BJ (cell line): ENCODE measurements around the gene CACNA2D3. TPM values are rescaled to one million over a fixed set of nuclear protein-coding genes. Genes with fewer than 3 reads are reported as not detected.

Source experiments
- CTCF ChIA-PET: fragments of 350-600 bp; formaldehyde crosslinking; extraction: SDS; loops from one replicate; lab custom pipeline; 2021; ENCODE audit warnings: antibody characterized with exemption, inconsistent platforms; lab: Yijun Ruan, JAX
- POLR2A ChIA-PET: fragments of 300-600 bp; sonication (Branson Sonifier 250); formaldehyde crosslinking; extraction: SDS; loops from one replicate; lab custom pipeline; 2021; ENCODE audit warnings: antibody characterized with exemption; lab: Charles Lee
- DNase-seq: peaks from one replicate; pipeline ENCODE4 v3.0.0-alpha.2; 2011; ENCODE audit warnings: low read depth
- H3K27me3 ChIP-seq: 2 replicates; pipeline ENCODE4 v1.6.0; 2011; ENCODE audit warnings: low read length; ENCODE audit not compliant: control insufficient read depth, insufficient read depth
- H3K36me3 ChIP-seq: 2 replicates; pipeline ENCODE4 v1.5.1; 2011; ENCODE audit warnings: low read length; ENCODE audit not compliant: control insufficient read depth, insufficient read depth
- H3K4me3 ChIP-seq: 2 replicates; pipeline ENCODE4 v1.5.1; 2011; ENCODE audit warnings: low read depth, mild to moderate bottlenecking, control low read depth, low read length
- polyA plus RNA-seq: library from polyadenylated mRNA; depleted of rRNA; stranded (reverse); fragments of >200 nt; gene quantifications from 2 replicates; pipeline ENCODE4 v1.2.3, GENCODE V29; 2011
- TF ChIP-seq, protein P1 (sequence below): IDR thresholded peaks from 2 replicates; pipeline ENCODE4 v1.5.1; 2011; ENCODE audit warnings: low read depth, mild to moderate bottlenecking, control low read depth, inconsistent platforms, low read length, moderate library complexity; ENCODE audit not compliant: insufficient read depth

CACNA2D3 gene
- polyA plus RNA-seq, 1 experiment, result 0.56 TPM

GRCh38 chr3:54982807-54983206, 860.5 kb downstream of the CACNA2D3 start:
- no peak for DNase-seq
- Histone ChIP-seq H3K36me3 (no peaks in the 10 kb centered on the region), H3K27me3 (no peaks in the 10 kb centered on the region), H3K4me3 (no peak overlapping the region)
- CTCF ChIA-PET, result no interaction called here
- POLR2A ChIA-PET, result no interaction called here
- TF ChIP-seq, protein P1, sequence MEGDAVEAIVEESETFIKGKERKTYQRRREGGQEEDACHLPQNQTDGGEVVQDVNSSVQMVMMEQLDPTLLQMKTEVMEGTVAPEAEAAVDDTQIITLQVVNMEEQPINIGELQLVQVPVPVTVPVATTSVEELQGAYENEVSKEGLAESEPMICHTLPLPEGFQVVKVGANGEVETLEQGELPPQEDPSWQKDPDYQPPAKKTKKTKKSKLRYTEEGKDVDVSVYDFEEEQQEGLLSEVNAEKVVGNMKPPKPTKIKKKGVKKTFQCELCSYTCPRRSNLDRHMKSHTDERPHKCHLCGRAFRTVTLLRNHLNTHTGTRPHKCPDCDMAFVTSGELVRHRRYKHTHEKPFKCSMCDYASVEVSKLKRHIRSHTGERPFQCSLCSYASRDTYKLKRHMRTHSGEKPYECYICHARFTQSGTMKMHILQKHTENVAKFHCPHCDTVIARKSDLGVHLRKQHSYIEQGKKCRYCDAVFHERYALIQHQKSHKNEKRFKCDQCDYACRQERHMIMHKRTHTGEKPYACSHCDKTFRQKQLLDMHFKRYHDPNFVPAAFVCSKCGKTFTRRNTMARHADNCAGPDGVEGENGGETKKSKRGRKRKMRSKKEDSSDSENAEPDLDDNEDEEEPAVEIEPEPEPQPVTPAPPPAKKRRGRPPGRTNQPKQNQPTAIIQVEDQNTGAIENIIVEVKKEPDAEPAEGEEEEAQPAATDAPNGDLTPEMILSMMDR, result no peak

DNA sequence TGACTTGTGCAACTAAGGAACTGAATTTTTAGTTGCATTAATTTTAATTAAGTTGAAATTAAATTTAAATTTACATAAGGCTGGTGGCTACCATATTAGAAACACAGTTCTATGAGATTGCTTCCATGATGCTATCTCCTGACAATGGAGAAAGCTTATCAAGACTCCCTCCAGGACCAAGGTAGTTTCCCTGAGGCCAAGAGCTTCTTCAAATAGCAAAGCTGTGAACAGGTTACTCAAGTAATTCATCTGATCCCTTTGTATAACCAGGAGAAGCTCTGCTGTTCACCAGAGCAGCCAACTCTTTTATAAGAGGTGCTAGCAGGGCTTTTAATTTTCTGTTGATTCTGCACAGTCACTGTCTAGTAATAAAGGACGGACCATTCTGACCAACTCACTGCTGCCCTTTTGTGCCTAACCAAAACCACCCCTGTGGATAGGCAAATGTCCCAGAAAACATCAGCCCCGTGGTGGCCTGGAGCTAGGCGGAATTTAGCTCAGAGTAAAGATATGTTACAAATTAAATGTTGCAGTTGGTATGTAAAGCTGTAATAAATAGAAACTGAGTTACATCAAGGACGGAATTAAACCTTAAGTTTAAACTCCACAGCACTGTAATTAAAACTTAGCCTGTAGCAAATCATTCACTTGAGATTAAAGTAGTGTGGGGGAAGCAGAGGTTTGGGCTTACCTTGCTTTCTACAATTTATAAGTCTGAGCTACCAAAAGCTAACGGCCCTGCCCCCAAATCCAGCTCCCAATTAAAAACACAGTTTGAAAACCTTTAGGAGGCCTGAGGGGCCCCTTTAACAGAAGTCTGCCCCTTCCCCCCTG, 861.1 kb downstream of the CACNA2D3 start:
- TF ChIP-seq, protein P1, result no peak
- ChIA-PET CTCF (interaction anchor here (1.0 to 1.1 kb wide), 2 partner anchors 14 to 72 kb away, joined by 3 to 6 read pairs; no protein-coding TSS in a partner anchor), POLR2A (interaction anchor here (0.6 kb wide), 1 partner anchor 8 kb away, joined by 4 read pairs; no protein-coding TSS in a partner anchor)
- Histone ChIP-seq H3K27me3 (no peaks in the 10 kb centered on the region), H3K36me3 (no peaks in the 10 kb centered on the region), H3K4me3 (no peak overlapping the region)
- DNase-seq, result no peak

- ChIA-PET CTCF (no interaction called here), POLR2A (no interaction called here)
- TF ChIP-seq, protein P1, result no peak
- no peaks in the 10 kb centered on the region for H3K36me3 ChIP-seq
- H3K27me3 ChIP-seq, result no peaks in the 10 kb centered on the region
- H3K4me3 ChIP-seq, result no peak overlapping the region
- no peak for DNase-seq
These were observed 863.5 kb downstream of the CACNA2D3 start for GRCh38 chr3:54985856-54986255.

DNA sequence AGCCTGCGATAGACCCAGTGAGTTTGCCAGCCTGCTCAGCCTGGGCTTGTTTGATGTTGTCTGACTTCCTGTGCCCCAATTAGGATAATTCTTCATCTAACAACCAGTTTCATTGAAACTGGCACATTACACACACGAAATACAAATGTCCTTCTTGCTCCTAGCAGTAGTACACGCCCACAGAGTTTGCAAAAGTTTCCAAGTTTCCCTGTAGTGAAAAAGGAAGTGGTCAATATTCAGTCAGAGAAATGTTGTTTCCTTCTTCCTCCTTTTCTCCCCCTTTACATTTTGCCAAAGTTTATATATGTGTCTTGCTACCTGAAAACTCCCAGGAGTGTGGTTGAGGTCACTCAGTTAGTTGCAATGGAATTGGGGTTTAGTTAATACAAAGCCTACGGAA, 863.9 kb downstream of the CACNA2D3 start:
- H3K4me3 ChIP-seq, result no peak overlapping the region
- no peaks in the 10 kb centered on the region for H3K36me3 ChIP-seq
- TF ChIP-seq, protein P1, result no peak
- CTCF ChIA-PET, result no interaction called here
- POLR2A ChIA-PET, result no interaction called here
- no peak for DNase-seq
- no peaks in the 10 kb centered on the region for H3K27me3 ChIP-seq

DNA sequence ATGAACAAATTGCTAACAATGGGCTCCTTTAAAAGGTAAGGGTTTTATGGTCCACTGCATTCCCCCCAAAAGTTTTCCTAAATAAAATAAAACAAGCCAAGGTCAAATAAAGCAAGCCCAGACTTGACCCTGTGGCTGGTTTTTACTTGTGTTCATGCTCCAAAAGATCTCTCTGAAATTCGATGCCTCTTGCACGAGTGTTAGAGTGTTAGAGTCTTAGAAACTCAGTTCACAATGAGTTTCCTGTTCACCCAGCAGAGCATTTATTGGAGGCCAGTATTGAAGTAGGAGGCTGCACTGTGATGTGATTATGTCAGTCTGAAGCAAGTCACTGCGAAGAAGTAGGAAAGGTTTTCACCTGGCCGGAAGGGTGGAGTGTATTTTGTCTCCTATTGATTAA, 865.4 kb downstream of the CACNA2D3 start:
- ChIA-PET CTCF (interaction anchor here (0.8 to 1.6 kb wide), 6 partner anchors 8 to 179 kb away, joined by 3 to 5 read pairs (median 4); no protein-coding TSS in a partner anchor), POLR2A (no interaction called here)
- Histone ChIP-seq H3K27me3 (no peaks in the 10 kb centered on the region), H3K4me3 (no peak overlapping the region), H3K36me3 (no peaks in the 10 kb centered on the region)
- DNase-seq, result no peak
- TF ChIP-seq, protein P1, result no peak
